ENCODE data around the gene CPA3.

CPA3 gene

DNA sequence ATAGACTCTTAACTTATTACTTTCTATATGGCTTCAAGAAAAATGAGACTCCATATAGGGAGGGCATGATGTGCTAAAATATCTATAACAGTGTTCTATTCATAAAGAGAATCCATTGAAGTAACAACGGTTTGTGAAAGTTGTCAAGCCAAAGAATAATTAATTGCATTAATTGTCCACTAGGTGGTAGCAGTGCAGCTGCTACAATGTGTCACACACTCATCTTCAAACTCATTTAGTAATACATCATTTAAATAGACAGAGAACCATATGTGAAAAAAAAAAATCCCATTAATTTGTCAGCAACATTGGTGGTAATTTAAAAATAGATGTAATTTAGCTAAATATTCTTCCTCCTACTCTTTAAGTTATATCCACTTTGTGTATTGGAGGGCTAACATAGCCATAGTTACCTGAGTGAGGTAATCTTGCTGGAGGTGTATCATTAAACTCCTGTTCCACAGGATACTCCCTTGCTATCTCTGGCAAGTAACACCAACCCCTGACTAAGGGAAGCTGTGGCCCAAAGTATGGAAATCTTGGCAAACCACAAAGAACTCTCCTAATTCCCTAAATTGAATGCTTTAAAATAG is 3.7 kb upstream of the CPA3 start:
- DNase-seq (ENCODE audit: low read depth), result no peak

GRCh38 chr3:148863297-148863696 is 1.8 kb upstream of the CPA3 start:
- no peak for DNase-seq (ENCODE audit: low read depth)

- no peak for DNase-seq (ENCODE audit: low read depth)
Observed at GRCh38 chr3:148863814-148864213, 1.3 kb upstream of the CPA3 start.

DNA sequence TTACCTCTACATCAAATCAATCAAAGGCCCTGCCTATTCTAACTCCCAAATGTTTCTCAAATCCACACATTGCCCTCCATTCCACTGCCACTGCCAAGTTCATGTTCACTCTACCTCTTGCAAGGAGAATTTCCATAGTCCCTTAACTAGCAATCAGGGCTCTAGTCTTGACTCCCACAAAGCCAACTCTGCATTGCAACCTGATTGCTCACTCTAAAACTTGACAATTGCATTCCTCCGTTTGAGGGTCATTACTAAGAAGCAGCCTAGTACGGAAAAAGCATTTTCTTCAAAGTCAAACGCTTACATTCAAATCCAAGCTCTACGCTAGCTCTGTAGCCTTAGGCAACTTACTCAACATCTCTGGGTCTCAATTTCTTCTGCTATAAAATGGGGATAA is 1.2 kb downstream of the CPA3 start:
- no peak for DNase-seq (ENCODE audit: low read depth)

- DNase-seq (ENCODE audit: low read depth), result no peak
Observed at GRCh38 chr3:148873270-148873927, 8.3 kb downstream of the CPA3 start.

DNA sequence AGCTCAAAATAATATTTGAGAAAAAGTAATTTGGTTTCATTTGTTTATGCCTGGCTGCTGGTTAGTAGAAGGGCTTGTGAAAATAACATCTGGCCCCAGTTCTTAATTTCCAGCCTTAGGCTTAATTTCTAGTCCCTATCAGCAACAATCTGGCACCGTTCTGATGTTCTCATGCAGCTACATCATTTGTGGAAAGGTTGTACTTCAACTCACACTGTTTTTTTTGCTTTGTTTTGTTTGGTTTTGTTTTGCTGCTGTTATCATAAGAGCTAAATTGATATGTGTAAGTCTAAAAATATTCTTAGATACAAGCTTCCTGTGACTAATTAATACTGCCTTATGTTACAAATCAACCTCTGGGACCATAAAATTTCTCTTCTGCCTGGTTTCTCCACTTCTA is 8.9 kb downstream of the CPA3 start:
- DNase-seq (ENCODE audit: low read depth), result no peak

- no peak for DNase-seq (ENCODE audit: low read depth)
Observed at GRCh38 chr3:148878095-148878494, 13.0 kb downstream of the CPA3 start.

GRCh38 chr3:148879256-148879655 is 14.2 kb downstream of the CPA3 start:
- DNase-seq (ENCODE audit: low read depth), result no peak

- no peak for DNase-seq (ENCODE audit: low read depth)
Observed at GRCh38 chr3:148880681-148881080, 15.6 kb downstream of the CPA3 start.

- no peak for DNase-seq (ENCODE audit: low read depth)
Observed at GRCh38 chr3:148881286-148881685, 16.2 kb downstream of the CPA3 start.

- no peak for DNase-seq (ENCODE audit: low read depth)
Observed at GRCh38 chr3:148882288-148882687, 17.2 kb downstream of the CPA3 start.

DNA sequence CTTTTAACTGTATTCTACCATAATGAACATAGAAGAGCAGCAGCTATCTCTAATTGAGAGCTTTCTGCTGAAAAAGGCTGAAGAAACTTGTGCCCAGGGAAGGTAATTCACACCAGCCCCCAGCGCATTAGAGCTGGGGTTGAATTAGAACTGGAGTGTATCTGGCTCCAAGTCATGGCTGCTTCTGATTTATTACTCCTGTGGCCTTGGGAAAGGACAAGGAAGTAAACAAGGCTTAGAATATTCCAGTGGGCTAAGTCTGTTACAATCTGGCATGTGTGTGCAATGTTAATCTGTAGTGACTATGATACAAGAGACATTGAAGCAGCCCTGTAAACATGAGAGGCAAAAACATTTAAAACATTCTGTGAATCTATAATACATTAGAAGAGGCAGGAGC is 18.1 kb downstream of the CPA3 start:
- no peak for DNase-seq (ENCODE audit: low read depth)

DNA sequence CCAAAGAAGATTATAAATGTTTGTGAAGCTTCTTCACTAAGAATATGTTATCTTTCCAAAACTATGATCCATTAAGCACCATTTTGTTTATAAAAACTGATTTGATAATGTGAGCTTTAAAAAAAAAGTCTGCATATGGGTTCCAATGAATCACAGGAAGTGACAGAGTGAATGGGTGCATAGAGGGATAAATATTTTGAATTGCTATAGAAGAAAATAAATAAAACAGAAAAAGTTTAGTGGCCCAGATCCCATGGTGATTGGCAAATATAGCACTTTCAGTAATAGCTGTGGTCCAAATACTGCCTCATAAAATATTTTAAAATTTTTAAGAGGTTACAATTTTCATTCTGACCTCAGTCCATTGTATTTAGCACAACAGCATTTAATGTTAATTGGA is 19.2 kb downstream of the CPA3 start:
- DNase-seq (ENCODE audit: low read depth), result no peak

DNA sequence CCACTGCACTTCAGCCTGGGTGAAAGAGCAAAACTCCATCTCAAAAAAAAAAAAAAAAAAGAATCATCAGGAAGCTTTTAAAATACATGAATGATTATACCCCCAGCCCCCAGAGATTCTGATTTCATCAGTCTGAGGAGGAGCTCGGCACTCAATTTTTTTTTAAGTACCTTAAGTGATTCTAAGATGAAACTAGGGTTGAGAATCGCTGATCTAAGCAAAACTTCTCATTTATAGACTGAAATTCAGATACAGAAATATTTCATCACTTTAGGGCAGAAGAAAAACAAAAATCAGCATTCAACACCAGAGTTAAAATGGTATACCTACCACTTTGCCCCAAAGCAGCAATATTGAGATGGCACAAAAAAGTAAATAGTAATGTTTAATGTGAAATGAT is 24.7 kb downstream of the CPA3 start:
- DNase-seq (ENCODE audit: low read depth), result no peak

DNA sequence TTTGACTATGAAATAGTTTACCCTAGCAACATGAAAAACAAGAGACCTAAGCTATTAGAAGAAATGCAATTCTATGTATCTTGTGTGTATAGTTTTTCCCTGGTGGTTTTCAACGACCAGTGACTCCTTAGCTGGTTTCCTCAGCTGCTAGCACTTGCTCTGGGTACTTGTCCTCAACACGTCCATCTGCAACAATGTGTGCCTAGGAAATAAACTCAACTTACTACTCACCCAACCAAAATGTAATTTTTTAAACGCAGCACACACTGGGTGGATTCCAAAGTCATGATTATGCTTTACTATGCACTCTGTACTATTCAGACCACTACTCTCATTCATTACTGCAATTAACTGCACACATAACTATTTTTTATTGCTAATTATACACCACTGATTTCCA is 31.0 kb downstream of the CPA3 start:
- no peak for DNase-seq (ENCODE audit: low read depth)

DNA sequence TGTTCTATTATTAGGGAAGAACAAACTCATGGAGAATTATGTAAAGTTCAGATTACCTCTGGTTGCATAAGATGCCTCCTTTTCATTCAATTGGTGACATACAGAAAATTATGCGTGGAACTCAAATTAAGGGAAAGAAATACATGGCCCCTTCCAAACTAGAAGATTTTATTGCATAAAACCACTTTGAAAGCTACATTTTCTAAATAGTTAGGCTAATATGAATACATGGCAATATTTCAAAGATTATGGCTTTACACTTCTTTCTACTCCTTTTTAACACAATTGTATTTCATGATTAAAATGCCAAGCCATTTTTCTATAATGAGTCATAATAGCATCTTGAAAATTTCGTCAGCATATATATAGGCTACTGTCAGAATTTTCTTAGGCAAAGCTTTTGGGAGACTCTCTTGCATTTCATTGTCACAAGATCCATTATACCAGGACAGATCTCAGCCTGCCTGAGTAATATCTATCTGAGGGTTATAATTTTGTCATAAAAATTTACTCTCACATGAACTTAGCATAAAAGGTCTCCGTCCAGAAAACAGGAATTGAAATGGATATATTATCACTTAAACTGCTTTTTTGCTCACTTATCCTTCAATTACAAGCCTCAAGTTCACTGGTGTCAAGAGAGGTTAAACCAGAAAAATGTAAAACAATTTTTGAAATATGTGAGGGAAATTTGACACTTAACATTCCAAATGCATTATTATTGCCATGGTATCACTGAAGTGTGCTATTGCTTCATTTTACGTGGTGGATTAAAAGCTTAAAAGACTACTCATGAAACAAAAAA is 37.1 kb downstream of the CPA3 start:
- DNase-seq (ENCODE audit: low read depth), result no peak

DNA sequence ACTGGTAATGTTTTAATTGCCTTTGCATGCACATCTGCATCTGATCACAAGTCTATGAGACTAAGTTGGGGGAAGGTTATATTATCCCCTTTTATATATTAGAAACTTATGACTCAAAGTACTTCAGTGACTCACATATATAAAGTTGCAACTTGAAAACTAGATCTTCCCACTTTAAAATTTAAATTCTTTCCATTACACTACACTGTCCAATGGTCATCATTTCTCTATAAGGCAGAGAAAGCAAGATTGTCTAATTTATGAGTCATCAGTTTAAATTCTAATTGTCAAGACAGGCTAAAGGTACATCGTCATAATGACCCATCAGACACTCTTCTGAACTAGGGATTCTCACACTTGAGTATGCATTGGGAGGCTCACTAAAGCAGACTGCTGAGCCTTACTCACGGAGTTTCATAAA is 37.9 kb downstream of the CPA3 start:
- DNase-seq (ENCODE audit: low read depth), result no peak

- no peak for DNase-seq (ENCODE audit: low read depth)
Observed at GRCh38 chr3:148903941-148904340, 38.8 kb downstream of the CPA3 start.

GRCh38 chr3:148906667-148907066 is 41.6 kb downstream of the CPA3 start:
- no peak for DNase-seq (ENCODE audit: low read depth)

GRCh38 chr3:148911173-148911572 is 46.1 kb downstream of the CPA3 start:
- no peak for DNase-seq (ENCODE audit: low read depth)

DNA sequence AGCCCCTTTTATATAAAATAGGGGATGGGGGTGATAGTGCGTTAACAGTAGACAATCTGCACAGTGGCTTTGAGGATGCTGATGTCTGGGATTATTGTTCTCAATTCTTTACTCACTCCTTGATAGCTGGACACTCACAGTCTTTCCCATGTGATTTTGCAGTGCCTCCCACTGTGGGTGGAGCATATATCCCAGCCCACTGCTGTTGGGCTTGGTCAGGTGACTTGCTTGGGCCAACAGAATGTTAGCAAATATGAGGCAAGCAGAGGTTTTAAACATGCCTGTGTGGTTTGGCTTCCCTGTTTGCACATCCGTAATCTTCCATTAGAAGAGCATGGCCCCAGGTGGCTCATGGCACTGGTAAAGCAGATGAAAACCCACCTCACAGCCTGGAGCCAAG is 46.5 kb downstream of the CPA3 start:
- DNase-seq (ENCODE audit: low read depth), result no peak

DNA sequence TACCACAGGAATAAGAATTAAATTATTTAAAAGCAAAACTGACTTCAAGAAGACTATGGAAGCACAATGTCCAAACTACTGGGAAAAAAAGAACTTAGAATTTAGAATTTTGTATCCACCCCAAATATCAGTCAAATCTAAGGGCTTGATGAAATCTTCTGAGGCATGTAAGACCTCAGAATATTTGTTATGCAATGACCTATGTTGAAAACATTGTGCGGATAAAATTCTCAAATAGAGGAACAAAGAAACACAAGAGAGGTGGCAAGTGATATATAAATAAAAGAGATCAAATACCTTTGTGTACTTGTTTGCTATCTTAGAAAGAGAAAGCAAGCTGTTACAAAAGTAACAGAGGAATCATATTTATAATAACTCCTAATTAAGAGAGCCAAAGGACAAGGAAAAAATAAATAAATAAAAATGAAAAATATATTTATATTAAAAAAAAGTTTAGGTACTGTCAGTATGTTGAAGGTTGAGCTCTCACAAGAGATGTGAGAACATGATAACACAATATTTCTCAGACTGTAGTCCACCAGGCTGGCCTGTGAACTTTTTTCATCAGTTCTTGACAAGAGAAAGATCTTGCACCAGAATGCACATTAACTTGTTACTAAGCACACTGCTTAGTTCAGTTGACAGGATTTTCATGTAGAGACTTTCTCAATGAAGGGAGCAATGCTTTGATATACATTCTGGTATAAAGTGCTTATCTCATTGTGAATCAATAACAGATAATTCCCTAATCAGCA is 50.0 kb downstream of the CPA3 start:
- DNase-seq (ENCODE audit: low read depth), result no peak

- no peak for DNase-seq (ENCODE audit: low read depth)
Observed at GRCh38 chr3:148916132-148916531, 51.0 kb downstream of the CPA3 start.

Measured in stimulated activated CD4-positive, alpha-beta T cell treated with anti-CD3 and anti-CD28 coated beads, Interleukin-2, amount 100 ng/mL, for 4 hours (primary cell).